Aorta (tissue), 5 donors: ENCODE results near the gene CYTH1. TPM values are rescaled to one million over a fixed set of nuclear protein-coding genes. Genes with fewer than 3 reads are reported as not detected.
A peak's percentile ranks its signal among the peaks of the same experiment; 100 is the strongest.

ENCODE experiments used
- ATAC-seq: fragments of 200-7000 bp; cut with Tn5 transposase; one replicate; pipeline ENCODE4 v1.9.1; 2022; ENCODE audit warnings: moderate library complexity; ENCODE audit not compliant: low FRiP score
- DNase-seq, 2 donors: peaks; one replicate each; pipeline ENCODE4 v3.0.0-alpha.2; 2020
- H3K27ac ChIP-seq, 2 donors: one replicate each; pipeline ENCODE4 v1.5.1; 2013; ENCODE audit warnings: low read length in 2 of 2, mild to moderate bottlenecking in 2 of 2, moderate library complexity in 2 of 2, control low read depth in 1 of 2, inconsistent platforms in 1 of 2, low read depth in 1 of 2
- H3K27me3 ChIP-seq, 2 donors: one replicate each; pipeline ENCODE4 v1.6.1; 2013; ENCODE audit warnings: control low read depth in 1 of 2, low read length in 1 of 2, mild to moderate bottlenecking in 1 of 2, moderate library complexity in 1 of 2; ENCODE audit not compliant: insufficient read depth in 2 of 2, control insufficient read depth in 1 of 2
- H3K36me3 ChIP-seq, 2 donors: one replicate each; pipeline ENCODE4 v1.6.1; 2013; ENCODE audit warnings: control low read depth in 1 of 2, low read length in 1 of 2, mild to moderate bottlenecking in 1 of 2; ENCODE audit not compliant: insufficient read depth in 2 of 2, control insufficient read depth in 1 of 2
- H3K4me1 ChIP-seq, 2 donors: one replicate each; pipeline ENCODE4 v1.6.1; 2013; ENCODE audit warnings: low read length in 2 of 2, control low read depth in 1 of 2, mild to moderate bottlenecking in 1 of 2, moderate library complexity in 1 of 2; ENCODE audit not compliant: insufficient read depth in 2 of 2, control insufficient read depth in 1 of 2
- H3K4me3 ChIP-seq, 2 donors: one replicate each; pipeline ENCODE4 v1.5.1; 2013; ENCODE audit warnings: low read length in 2 of 2, control low read depth in 1 of 2, mild to moderate bottlenecking in 1 of 2
- H3K9me3 ChIP-seq: one replicate; pipeline ENCODE4 v1.6.1; 2013; ENCODE audit warnings: mild to moderate bottlenecking, low read length; ENCODE audit not compliant: control insufficient read depth
- WGBS, 2 donors: extraction: QIAGEN DNeasy Blood & Tissue Kit; methylation state at CpG; one replicate each; pipeline ENCODE4 v1.1.7; 2013; 5-methylcytosine and 5-hydroxymethylcytosine counted together
- intact Hi-C, 2 donors: fragments of 100-400 bp; cut with DNase I; formaldehyde crosslinking; loops; one replicate each; pipeline versions ENCODE4 v1.14.2 to v1.15.0; 2022
- polyA plus RNA-seq, 2 donors: library from polyadenylated mRNA; stranded (reverse); fragments of 200-250 nt; gene quantifications; one replicate each; pipeline ENCODE4 v1.2.3, GENCODE V29; 2013
- total RNA-seq, 2 donors: library from RNA; stranded (reverse); fragmentation: NEBNext Ultra II Directional; extraction: Animal tissue kit (Norgen Biotek cat#: 25700); gene quantifications; one replicate each; pipeline ENCODE4 v1.2.1, GENCODE V29; 2021
- donor health status: healthy with polysubstance abuse.
- donor health status: Bipolar disorder and iron deficiency.
- donor health status: DM: no; HTN: no; CAD: no.
- donor health status: DM: no; HTN: no; CAD: no.
- donor health status: DM: yes; HTN: yes; CAD: no.

Gene CYTH1
- total and polyA plus RNA-seq, 4 donors: 20.3 to 66.8 (median 32.7) TPM

- intact Hi-C loops: no loop called here
- Histone ChIP-seq H3K4me3 (no peak overlapping the region), H3K4me1 (no peaks in the 10 kb centered on the region), H3K9me3 (no peaks in the 10 kb centered on the region), H3K36me3 (no peaks in the 10 kb centered on the region), H3K27me3 (no peaks in the 10 kb centered on the region), H3K27ac (no peak overlapping the region)
- 43 to 47% methylated on average over 1 of the region's 1 CpG for WGBS, 2 donors
- no peak for ATAC-seq
- DNase-seq: no peak
Observed at GRCh38 chr17:78716292-78716691, 65.8 kb downstream of the CYTH1 start.

DNA sequence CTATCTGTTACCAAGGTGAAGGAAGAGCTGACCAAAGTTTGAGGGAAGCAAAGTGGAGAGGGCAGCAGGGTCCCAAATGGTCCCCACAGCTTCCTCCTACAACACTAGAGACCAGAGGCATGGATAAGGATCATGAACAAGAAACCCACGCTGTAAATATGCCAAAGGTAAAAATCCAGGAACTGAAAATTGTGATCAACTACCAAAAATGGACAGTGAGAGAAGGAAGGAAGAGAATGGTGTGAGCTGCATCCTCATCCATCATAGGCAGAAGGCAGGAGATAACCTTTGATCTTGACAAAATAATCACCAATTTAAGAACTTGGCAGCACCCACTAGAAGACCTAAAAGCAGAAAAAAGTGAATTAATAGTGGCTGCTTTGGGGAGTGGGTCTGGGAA lies 66.2 kb downstream of the CYTH1 start:
- H3K36me3 ChIP-seq: no peaks in the 10 kb centered on the region
- H3K9me3 ChIP-seq: no peaks in the 10 kb centered on the region
- no peak overlapping the region for H3K27ac ChIP-seq
- DNase-seq: no peak
- H3K27me3 ChIP-seq: no peaks in the 10 kb centered on the region
- intact Hi-C loops: no loop called here
- H3K4me3 ChIP-seq: no peak overlapping the region
- no peak for ATAC-seq
- whole genome bisulfite sequencing, 2 donors: 81 to 93% methylated on average over 1 of the region's 1 CpG
- no peaks in the 10 kb centered on the region for H3K4me1 ChIP-seq

GRCh38 chr17:78715000-78715771 lies 66.9 kb downstream of the CYTH1 start:
- H3K27me3 ChIP-seq: no peaks in the 10 kb centered on the region
- ATAC-seq (no peak), DNase-seq (no peak)
- H3K9me3 ChIP-seq: no peaks in the 10 kb centered on the region
- WGBS, 2 donors: 83% methylated on average over 14 of the region's 14 CpGs
- intact Hi-C loops: no loop called here
- no peak overlapping the region for H3K27ac ChIP-seq
- H3K4me1 ChIP-seq: no peaks in the 10 kb centered on the region
- no peak overlapping the region for H3K4me3 ChIP-seq
- no peaks in the 10 kb centered on the region for H3K36me3 ChIP-seq

DNA sequence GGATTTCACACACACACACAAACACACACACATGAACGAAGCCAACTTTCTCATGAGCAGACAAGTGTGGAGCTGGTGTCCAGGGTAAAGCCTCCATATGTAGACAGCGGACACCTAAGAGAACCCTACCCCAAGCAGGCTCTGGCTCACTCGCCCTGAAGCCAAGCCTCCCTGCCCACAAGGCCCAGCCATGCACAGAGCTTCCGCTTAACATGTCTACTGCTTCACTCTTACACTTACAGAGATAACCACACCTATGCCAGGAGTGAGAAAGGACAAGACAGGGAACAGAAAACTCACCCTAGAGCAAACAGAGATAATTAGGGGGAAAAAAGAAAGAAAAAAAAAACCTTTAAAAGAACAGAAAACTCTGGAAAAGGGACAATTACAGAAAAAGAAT lies 67.5 kb downstream of the CYTH1 start:
- H3K36me3 ChIP-seq: no peaks in the 10 kb centered on the region
- intact Hi-C loops: no loop called here
- H3K4me3 ChIP-seq: no peak overlapping the region
- DNase-seq (no peak), ATAC-seq (no peak)
- 97 to 98% methylated on average over 4 of the region's 4 CpGs for WGBS, 2 donors
- no peaks in the 10 kb centered on the region for H3K27me3 ChIP-seq
- no peaks in the 10 kb centered on the region for H3K4me1 ChIP-seq
- no peak overlapping the region for H3K27ac ChIP-seq
- H3K9me3 ChIP-seq: no peaks in the 10 kb centered on the region

DNA sequence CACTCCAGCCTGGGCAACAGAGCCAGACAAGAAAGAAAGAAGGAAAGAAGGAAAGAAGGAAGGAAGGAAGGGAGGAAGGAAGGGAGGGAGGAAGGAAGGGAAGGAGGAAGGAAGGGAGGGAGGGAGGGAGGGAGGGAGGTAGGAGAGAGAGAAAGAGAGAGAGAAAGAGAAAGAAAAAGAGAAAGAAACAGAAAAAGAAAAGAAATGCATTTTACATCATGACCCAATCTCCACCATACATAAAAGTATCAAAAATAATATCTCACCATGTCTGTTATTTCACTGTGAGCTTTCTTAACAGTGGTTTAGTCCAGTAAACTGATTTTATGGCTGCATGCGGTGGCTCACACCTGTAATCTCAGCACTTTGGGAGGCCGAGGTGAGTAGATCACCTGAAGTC lies 70.0 kb downstream of the CYTH1 start:
- Histone ChIP-seq H3K9me3 (no peaks in the 10 kb centered on the region), H3K4me3 (no peak overlapping the region), H3K27me3 (no peaks in the 10 kb centered on the region), H3K36me3 (peaks cover 3 to 4% of the 10 kb centered on the region in 2 donors), H3K4me1 (no peaks in the 10 kb centered on the region), H3K27ac (no peak overlapping the region)
- intact Hi-C loops: no loop called here
- no peak for DNase-seq
- 96 to 98% methylated on average over 2 of the region's 2 CpGs for WGBS, 2 donors
- ATAC-seq: no peak

- 97 to 99% methylated on average over 4 of the region's 4 CpGs for WGBS, 2 donors
- Histone ChIP-seq H3K4me1 (no peaks in the 10 kb centered on the region), H3K27ac (no peak overlapping the region), H3K36me3 (peaks cover 3 to 5% of the 10 kb centered on the region in 2 donors), H3K27me3 (no peaks in the 10 kb centered on the region), H3K9me3 (no peaks in the 10 kb centered on the region), H3K4me3 (no peak overlapping the region)
- no peak for DNase-seq
- intact Hi-C loops: no loop called here
- ATAC-seq: no peak
Observed at GRCh38 chr17:78710607-78711006, 71.5 kb downstream of the CYTH1 start.

GRCh38 chr17:78709751-78710181 lies 72.3 kb downstream of the CYTH1 start:
- Histone ChIP-seq H3K4me1 (no peaks in the 10 kb centered on the region), H3K27me3 (no peaks in the 10 kb centered on the region), H3K9me3 (no peaks in the 10 kb centered on the region), H3K36me3 (peaks cover 4 to 7% of the 10 kb centered on the region in 2 donors), H3K4me3 (no peak overlapping the region), H3K27ac (no peak overlapping the region)
- intact Hi-C loops: loop anchor here (2.0 to 5.0 kb wide), 2 partner anchors 212 to 213 kb away; no protein-coding TSS in a partner anchor
- WGBS, 2 donors: 80 to 86% methylated on average over 4 of the region's 4 CpGs
- ATAC-seq: no peak
- no peak for DNase-seq

DNA sequence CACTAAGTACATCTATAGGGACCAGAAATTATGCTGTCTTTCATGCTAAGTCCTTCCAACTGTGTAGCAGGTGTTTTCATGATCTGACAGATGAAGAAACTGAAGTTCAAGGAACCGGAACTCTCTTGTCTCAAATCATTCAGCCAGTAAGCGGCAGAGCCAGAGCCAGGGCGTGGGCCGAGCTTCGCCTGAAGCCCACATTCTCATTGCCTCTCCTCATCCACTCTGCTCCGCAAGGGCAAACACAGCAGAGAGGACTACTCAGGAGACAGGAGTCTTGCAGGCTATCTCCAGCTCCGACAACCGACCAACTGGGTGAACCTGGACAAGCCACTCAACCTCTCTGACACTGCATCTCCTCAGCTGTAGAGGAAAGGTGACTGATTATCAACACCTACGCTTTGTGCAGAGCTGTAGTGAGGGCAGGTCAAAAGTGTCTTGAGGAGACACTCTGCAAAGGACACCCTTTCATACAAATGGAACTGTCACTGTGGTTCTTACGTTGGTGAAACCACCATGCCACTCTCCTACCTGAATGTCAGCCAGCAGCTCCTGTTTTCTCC lies 72.9 kb downstream of the CYTH1 start:
- H3K27me3 ChIP-seq: no peaks in the 10 kb centered on the region
- ATAC-seq (peak; percentile 65), DNase-seq (no peak)
- no peaks in the 10 kb centered on the region for H3K4me1 ChIP-seq
- 92 to 95% methylated on average over 10 of the region's 10 CpGs for WGBS, 2 donors
- intact Hi-C loops: loop anchor here (2.0 to 5.0 kb wide), 2 partner anchors 212 kb away; no protein-coding TSS in a partner anchor
- H3K27ac ChIP-seq: no peak overlapping the region
- no peaks in the 10 kb centered on the region for H3K9me3 ChIP-seq
- H3K4me3 ChIP-seq: no peak overlapping the region
- peaks cover 4 to 7% of the 10 kb centered on the region in 2 donors for H3K36me3 ChIP-seq

DNA sequence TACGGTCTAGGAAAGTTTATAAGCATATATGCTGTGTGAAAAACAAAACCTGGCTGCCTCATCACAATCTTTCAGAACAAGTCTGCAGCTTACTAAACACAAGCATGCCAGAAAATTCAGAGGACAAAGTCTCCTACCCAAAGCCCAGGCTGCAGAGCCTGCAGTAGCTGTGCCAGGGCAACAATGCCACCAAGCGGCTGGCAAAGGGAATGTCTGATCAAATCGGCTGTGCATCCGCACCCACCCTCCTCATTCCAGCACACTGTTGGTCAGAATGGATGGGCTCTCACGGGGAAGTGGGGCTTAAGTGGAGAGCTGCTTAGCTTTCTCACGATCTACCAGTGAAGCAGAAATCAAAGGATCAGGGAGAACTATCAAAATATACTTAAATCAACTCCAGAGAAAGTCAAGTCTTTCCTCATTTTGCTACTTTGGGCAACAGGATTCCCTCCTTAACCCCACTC lies 73.5 kb downstream of the CYTH1 start:
- H3K27me3 ChIP-seq: no peaks in the 10 kb centered on the region
- no peaks in the 10 kb centered on the region for H3K4me1 ChIP-seq
- 7 to 11% methylated on average over 6 of the region's 6 CpGs for whole genome bisulfite sequencing, 2 donors
- H3K4me3 ChIP-seq: no peak overlapping the region
- peak; percentile 84 for ATAC-seq
- no peak overlapping the region for H3K27ac ChIP-seq
- H3K9me3 ChIP-seq: no peaks in the 10 kb centered on the region
- H3K36me3 ChIP-seq: peaks cover 4 to 7% of the 10 kb centered on the region in 2 donors
- intact Hi-C loops: loop anchor here (2.0 to 5.0 kb wide), 2 partner anchors 211 to 212 kb away; no protein-coding TSS in a partner anchor
- DNase-seq: peak; percentile 79 to 86
